ENCODE data around the gene IL10RB.
"Not testable (repeated sequence)": the region's sequence is repeated elsewhere in the genome, so short reads cannot be mapped to it uniquely, and the experiment has no call there.

GRCh38 chr21:33253382-33253781 lies 12.8 kb upstream of the IL10RB start:
- not testable (repeated sequence) for TF ChIP-seq POLR2A (IDR thresholded peaks at IDR 0.05; ENCODE audit: low read depth, low read length); PAX5 (IDR thresholded peaks at IDR 0.05; ENCODE audit: insufficient read depth, low read length, severe bottlenecking)
